Right ventricle myocardium inferior (tissue), 1 donor: ENCODE data around the gene MND1. TPM values are rescaled to one million over a fixed set of nuclear protein-coding genes. Genes with fewer than 3 reads are reported as not detected.
"Not testable (repeated sequence)": the region's sequence is repeated elsewhere in the genome, so short reads cannot be mapped to it uniquely, and the experiment has no call there.

Source experiments
- ATAC-seq: fragments of 200-7000 bp; cut with Tn5 transposase; one replicate; pipeline ENCODE4 v1.9.1; 2020; ENCODE audit warnings: mild to moderate bottlenecking, moderate library complexity
- DNase-seq: peaks from one replicate; pipeline ENCODE4 v3.0.0; 2021; ENCODE audit errors: missing footprints
- intact Hi-C: fragments of 100-400 bp; cut with DNase I; formaldehyde crosslinking; loops from one replicate; pipeline ENCODE4 v1.11.0; 2022
- total RNA-seq: library from RNA; stranded (reverse); fragmentation: NEBNext Ultra II Directional; extraction: Animal tissue kit (Norgen Biotek cat#: 25700); gene quantifications from one replicate; pipeline ENCODE4 v1.2.1, GENCODE V29; 2021
- donor health status: DM: no; HTN: yes; CAD: no; lungs with severe emphysema.

The MND1 gene
- total RNA-seq, 1 donor from 2014 or later = 0.62 TPM

- intact Hi-C loops = no loop called here
- no peak for DNase-seq
- ATAC-seq = no peak
These were observed 43.5 kb downstream of the MND1 start for GRCh38 chr4:153387981-153388380.

GRCh38 chr4:153393397-153393796 lies 48.9 kb downstream of the MND1 start:
- intact Hi-C loops = no loop called here
- no peak for DNase-seq
- no peak for ATAC-seq

- no peak for ATAC-seq
- intact Hi-C loops = no loop called here
- no peak for DNase-seq
These were observed 50.5 kb downstream of the MND1 start for GRCh38 chr4:153394945-153395344.

- DNase-seq = no peak
- intact Hi-C loops = no loop called here
- no peak for ATAC-seq
These were observed 54.2 kb downstream of the MND1 start for GRCh38 chr4:153398713-153399112.

- ATAC-seq = no peak
- intact Hi-C loops = no loop called here
- no peak for DNase-seq
These were observed 54.9 kb downstream of the MND1 start for GRCh38 chr4:153399358-153399757.

- intact Hi-C loops = no loop called here
- ATAC-seq (no peak), DNase-seq (no peak)
These were observed 57.0 kb downstream of the MND1 start for GRCh38 chr4:153401501-153401900.

GRCh38 chr4:153402366-153402765 lies 57.9 kb downstream of the MND1 start:
- no peak for DNase-seq
- intact Hi-C loops = no loop called here
- no peak for ATAC-seq

- intact Hi-C loops = no loop called here
- DNase-seq (no peak), ATAC-seq (no peak)
These were observed 59.2 kb downstream of the MND1 start for GRCh38 chr4:153403726-153404125.

GRCh38 chr4:153407906-153408305 lies 63.4 kb downstream of the MND1 start:
- intact Hi-C loops = no loop called here
- DNase-seq (no peak), ATAC-seq (no peak)

- no peak for DNase-seq
- intact Hi-C loops = no loop called here
- no peak for ATAC-seq
These were observed 64.4 kb downstream of the MND1 start for GRCh38 chr4:153408932-153409331.

GRCh38 chr4:153409412-153409811 lies 64.9 kb downstream of the MND1 start:
- ATAC-seq (no peak), DNase-seq (no peak)
- intact Hi-C loops = no loop called here

GRCh38 chr4:153409924-153410501 lies 65.5 kb downstream of the MND1 start:
- DNase-seq = no peak
- no peak for ATAC-seq
- intact Hi-C loops = no loop called here

GRCh38 chr4:153413842-153414241 lies 69.4 kb downstream of the MND1 start:
- intact Hi-C loops = no loop called here
- ATAC-seq (no peak), DNase-seq (no peak)

GRCh38 chr4:153416456-153416855 lies 72.0 kb downstream of the MND1 start:
- DNase-seq, ATAC-seq, intact Hi-C loops: not testable (repeated sequence)

- ATAC-seq = no peak
- DNase-seq = no peak
- intact Hi-C loops = no loop called here
These were observed 73.6 kb downstream of the MND1 start for GRCh38 chr4:153418121-153418520.

- ATAC-seq = no peak
- intact Hi-C loops = no loop called here
- DNase-seq = no peak
These were observed 74.1 kb downstream of the MND1 start for GRCh38 chr4:153418558-153418957.

- DNase-seq (no peak), ATAC-seq (no peak)
- intact Hi-C loops = no loop called here
These were observed 74.5 kb downstream of the MND1 start for GRCh38 chr4:153419029-153419428.

- intact Hi-C loops = no loop called here
- no peak for ATAC-seq
- no peak for DNase-seq
These were observed 75.3 kb downstream of the MND1 start for GRCh38 chr4:153419673-153420278.

- intact Hi-C loops = no loop called here
These were observed 75.9 kb downstream of the MND1 start for GRCh38 chr4:153420361-153420760.

GRCh38 chr4:153421941-153422340 lies 77.5 kb downstream of the MND1 start:
- DNase-seq (no peak), ATAC-seq (no peak)
- intact Hi-C loops = no loop called here

More at GRCh38 chr4:153420361-153420760, 75.9 kb downstream of the MND1 start:
- ATAC-seq = no peak
- DNase-seq = no peak
